Fibroblast of lung (primary cell): Measurements from ENCODE around the gene ABHD4. TPM values are rescaled to one million over a fixed set of nuclear protein-coding genes. Genes with fewer than 3 reads are reported as not detected.

ENCODE experiments used
- DNase-seq, 2 donors: peaks; one replicate each; pipeline versions ENCODE4 v3.0.0 to v3.0.0-alpha.2; 2010; ENCODE audit warnings: low read depth in 2 of 2
- H2AFZ ChIP-seq: 2 replicates; pipeline ENCODE4 v1.5.1; 2012; ENCODE audit warnings: low read length, control low read depth, inconsistent platforms
- H3K27ac ChIP-seq: 2 replicates; pipeline ENCODE4 v1.5.1; 2011; ENCODE audit warnings: low read length, control low read depth; ENCODE audit not compliant: insufficient read depth
- H3K27me3 ChIP-seq: 2 replicates; pipeline ENCODE4 v1.5.1; 2011; ENCODE audit warnings: mild to moderate bottlenecking, low read length; ENCODE audit not compliant: control insufficient read depth, insufficient read depth
- H3K36me3 ChIP-seq: 2 replicates; pipeline ENCODE4 v1.5.1; 2011; ENCODE audit warnings: low read length; ENCODE audit not compliant: control insufficient read depth, insufficient read depth
- H3K4me1 ChIP-seq: 2 replicates; pipeline ENCODE4 v1.5.1; 2011; ENCODE audit warnings: low read length; ENCODE audit not compliant: control insufficient read depth, insufficient read depth; ENCODE audit errors: extremely low read depth
- H3K4me2 ChIP-seq: 2 replicates; pipeline ENCODE4 v1.5.1; 2011; ENCODE audit warnings: low read length, control low read depth; ENCODE audit not compliant: insufficient read depth; ENCODE audit errors: extremely low read depth
- H3K4me3 ChIP-seq, 4 experiments: fragments of 200-600 bp in 1 of 4; sonication (generic) in 1 of 4; replicated peaks in 1 of 4; 2 replicates each; pipeline ENCODE4 v1.5.1; 2011 to 2016; ENCODE audit warnings: low read length in 4 of 4, low read depth in 3 of 4, mild to moderate bottlenecking in 3 of 4, control low read depth in 2 of 4, inconsistent platforms in 1 of 4, mixed read lengths in 1 of 4; ENCODE audit not compliant: insufficient read depth in 1 of 4; ENCODE audit errors: control extremely low read depth in 1 of 4
- H3K79me2 ChIP-seq: 2 replicates; pipeline ENCODE4 v1.5.1; 2012; ENCODE audit warnings: mild to moderate bottlenecking, low read length, inconsistent platforms; ENCODE audit not compliant: control insufficient read depth, insufficient read depth
- H3K9ac ChIP-seq: 2 replicates; pipeline ENCODE4 v1.5.1; 2011; ENCODE audit warnings: mild to moderate bottlenecking, low read length, control low read depth; ENCODE audit not compliant: insufficient read depth
- H3K9me3 ChIP-seq: 2 replicates; pipeline ENCODE4 v1.5.1; 2012; ENCODE audit warnings: low read depth, low read length; ENCODE audit not compliant: control insufficient read depth, insufficient read depth
- H4K20me1 ChIP-seq: 2 replicates; pipeline ENCODE4 v1.5.1; 2011; ENCODE audit warnings: low read length; ENCODE audit not compliant: control insufficient read depth, insufficient read depth; ENCODE audit errors: extremely low read depth
- CTCF ChIP-seq, 2 donors: IDR thresholded peaks in 1 of 2; conservative IDR thresholded peaks in 1 of 2; 1 replicate in 1 of 2; 2 replicates in 1 of 2; pipeline ENCODE4 v1.5.1; 2011 to 2012; ENCODE audit warnings: low read length in 2 of 2, control low read depth in 1 of 2, inconsistent platforms in 1 of 2, low read depth in 1 of 2, mild to moderate bottlenecking in 1 of 2
- EZH2 ChIP-seq: IDR thresholded peaks from 2 replicates; pipeline ENCODE4 v1.5.1; 2012; ENCODE audit warnings: low read length, control low read depth, mild to moderate bottlenecking; ENCODE audit errors: missing control alignments
- polyA minus RNA-seq: library from RNA; depleted of rRNA, polyadenylated mRNA; stranded (reverse); fragments of >200 nt; gene quantifications from 2 replicates; pipeline ENCODE4 v1.2.3, GENCODE V29; 2011; ENCODE audit warnings: low replicate concordance
- polyA plus RNA-seq, 2 donors: library from polyadenylated mRNA; depleted of rRNA in 1 of 2; stranded (reverse) in 1 of 2; unstranded in 1 of 2; fragments of >200 nt; gene quantifications; 2 replicates each; pipeline ENCODE4 v1.2.1, GENCODE V29; 2011 to 2012; ENCODE audit warnings: missing spikeins in 1 of 2
- total RNA-seq: library from RNA; depleted of rRNA; stranded (reverse); fragments of >200 nt; gene quantifications from 2 replicates; pipeline ENCODE4 v1.2.1, GENCODE V29; 2014

Gene ABHD4, protein sequence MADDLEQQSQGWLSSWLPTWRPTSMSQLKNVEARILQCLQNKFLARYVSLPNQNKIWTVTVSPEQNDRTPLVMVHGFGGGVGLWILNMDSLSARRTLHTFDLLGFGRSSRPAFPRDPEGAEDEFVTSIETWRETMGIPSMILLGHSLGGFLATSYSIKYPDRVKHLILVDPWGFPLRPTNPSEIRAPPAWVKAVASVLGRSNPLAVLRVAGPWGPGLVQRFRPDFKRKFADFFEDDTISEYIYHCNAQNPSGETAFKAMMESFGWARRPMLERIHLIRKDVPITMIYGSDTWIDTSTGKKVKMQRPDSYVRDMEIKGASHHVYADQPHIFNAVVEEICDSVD
- 20.5 and 40.0 TPM in 2 replicates for total RNA-seq
- polyA plus RNA-seq, result 41.3 and 61.2 TPM in 2 replicates
- polyA plus RNA-seq (2012), result 33.5 and 68.1 TPM in 2 replicates
- polyA minus RNA-seq, result 90.3 and 116 TPM in 2 replicates

DNA sequence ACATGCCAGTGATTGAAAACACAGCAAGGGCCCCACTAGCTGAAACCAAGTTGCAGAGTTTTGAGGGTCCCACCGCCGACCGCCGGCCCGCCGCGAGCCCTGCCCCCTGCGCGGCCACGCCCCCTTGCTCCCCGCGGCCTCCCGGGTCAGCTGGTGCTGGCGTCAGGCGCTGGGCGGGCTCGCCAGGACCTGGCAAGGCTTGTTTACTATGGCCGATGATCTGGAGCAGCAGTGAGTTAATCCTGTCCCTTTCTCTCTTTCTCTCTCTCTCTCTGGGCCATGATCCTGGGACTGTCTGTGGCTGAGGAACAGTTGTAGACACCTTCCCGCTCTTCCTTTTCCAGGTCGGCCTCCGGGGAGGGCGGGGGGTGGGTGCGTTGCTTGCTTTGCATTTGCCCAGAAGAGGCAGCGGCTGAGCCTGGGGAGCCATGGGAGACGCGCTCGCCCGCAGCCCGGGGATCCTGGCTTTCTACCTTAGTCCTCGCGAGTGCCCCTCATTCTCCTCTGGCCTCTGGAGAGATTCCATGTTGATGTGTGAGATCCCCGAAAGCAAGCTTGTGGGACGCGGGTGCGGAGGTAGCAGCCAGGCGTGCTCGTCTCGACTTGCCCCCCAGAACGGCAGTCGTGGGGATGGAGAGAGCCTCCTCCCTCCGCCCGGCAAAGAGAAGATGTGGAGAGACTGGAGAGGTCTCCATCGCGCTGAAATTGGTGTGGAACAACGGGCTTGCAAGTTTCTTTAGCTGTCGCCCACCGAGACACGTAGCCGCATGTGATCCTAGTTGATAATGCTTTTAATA is at the start of gene ABHD4:
TSS of gene ABHD4 (plus strand) at position 202 of the 797 bp plus-strand sequence. CDS start at position 209, 7 bp downstream.
- DNase-seq, result peak; percentile 58 to 68
- H3K9me3 ChIP-seq, result no peaks in the 10 kb centered on the region
- H3K4me1 ChIP-seq, result peaks cover 27% of the 10 kb centered on the region
- H3K36me3 ChIP-seq, result peaks cover 11% of the 10 kb centered on the region
- TF ChIP-seq EZH2 (no peak), CTCF (conservative IDR thresholded peaks at IDR 0.05 in 1 of 2, IDR thresholded peaks at IDR 0.05 in 1 of 2; ENCODE audit: low read depth in 1 of 2, low read length in 2 of 2) (no peak)
- H4K20me1 ChIP-seq, result no peaks in the 10 kb centered on the region
- H3K4me2 ChIP-seq, result peak within 1 kb of the TSS; percentile 95
- no peaks in the 10 kb centered on the region for H3K27me3 ChIP-seq
- peak within 1 kb of the TSS; percentile 88 for H2AFZ ChIP-seq
- peaks cover 8% of the 10 kb centered on the region for H3K79me2 ChIP-seq
- H3K27ac ChIP-seq, result peak within 1 kb of the TSS; percentile 95
- H3K4me3 ChIP-seq, result peak within 1 kb of the TSS; percentile 86 to 97 (median 93)
- peak within 1 kb of the TSS; percentile 89 for H3K9ac ChIP-seq

DNA sequence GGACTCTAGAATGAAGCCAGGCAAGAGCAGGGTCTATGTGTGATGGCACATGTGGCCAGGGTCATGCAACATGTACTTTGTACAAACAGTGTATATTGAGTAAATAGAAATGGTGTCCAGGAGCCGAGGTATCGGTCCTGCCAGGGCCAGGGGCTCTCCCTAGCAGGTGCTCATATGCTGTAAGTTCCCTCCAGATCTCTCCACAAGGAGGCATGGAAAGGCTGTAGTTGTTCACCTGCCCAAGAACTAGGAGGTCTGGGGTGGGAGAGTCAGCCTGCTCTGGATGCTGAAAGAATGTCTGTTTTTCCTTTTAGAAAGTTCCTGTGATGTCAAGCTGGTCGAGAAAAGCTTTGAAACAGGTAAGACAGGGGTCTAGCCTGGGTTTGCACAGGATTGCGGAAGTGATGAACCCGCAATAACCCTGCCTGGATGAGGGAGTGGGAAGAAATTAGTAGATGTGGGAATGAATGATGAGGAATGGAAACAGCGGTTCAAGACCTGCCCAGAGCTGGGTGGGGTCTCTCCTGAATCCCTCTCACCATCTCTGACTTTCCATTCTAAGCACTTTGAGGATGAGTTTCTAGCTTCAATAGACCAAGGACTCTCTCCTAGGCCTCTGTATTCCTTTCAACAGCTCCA is 48.7 kb upstream of the ABHD4 start:
- H3K27ac ChIP-seq, result no peak overlapping the region
- H3K27me3 ChIP-seq, result no peaks in the 10 kb centered on the region
- H3K4me2 ChIP-seq, result no peak overlapping the region

More for the DNA sequence above, 48.7 kb upstream of the ABHD4 start:
- Histone ChIP-seq H3K4me3 (no peak overlapping the region), H3K9me3 (no peaks in the 10 kb centered on the region), H3K79me2 (no peaks in the 10 kb centered on the region), H3K9ac (no peak overlapping the region), H3K4me1 (peaks cover 13% of the 10 kb centered on the region), H3K36me3 (no peaks in the 10 kb centered on the region), H2AFZ (no peak overlapping the region), H4K20me1 (no peaks in the 10 kb centered on the region)
- no peak for TF ChIP-seq CTCF (conservative IDR thresholded peaks at IDR 0.05 in 1 of 2, IDR thresholded peaks at IDR 0.05 in 1 of 2; ENCODE audit: low read depth in 1 of 2, low read length in 2 of 2)
- TF ChIP-seq EZH2, result no peak
- DNase-seq, result no peak
